GM19035 (cell line): ENCODE results near the gene RPL18.

Source experiments
- ATAC-seq: cut with Tn5 transposase; IDR thresholded peaks from one replicate; pipeline ENCODE4 v1.9.1; 2021; ENCODE audit not compliant: unreplicated experiment

RPL18 gene

GRCh38 chr19:48614436-48615230 lies 4.3 kb downstream of the RPL18 start, which contains the start of gene FAM83E:
TSS of gene FAM83E (minus strand) at chr19:48615076. CDS start at chr19:48613372, 1,704 bp downstream.
- no peak for ATAC-seq

DNA sequence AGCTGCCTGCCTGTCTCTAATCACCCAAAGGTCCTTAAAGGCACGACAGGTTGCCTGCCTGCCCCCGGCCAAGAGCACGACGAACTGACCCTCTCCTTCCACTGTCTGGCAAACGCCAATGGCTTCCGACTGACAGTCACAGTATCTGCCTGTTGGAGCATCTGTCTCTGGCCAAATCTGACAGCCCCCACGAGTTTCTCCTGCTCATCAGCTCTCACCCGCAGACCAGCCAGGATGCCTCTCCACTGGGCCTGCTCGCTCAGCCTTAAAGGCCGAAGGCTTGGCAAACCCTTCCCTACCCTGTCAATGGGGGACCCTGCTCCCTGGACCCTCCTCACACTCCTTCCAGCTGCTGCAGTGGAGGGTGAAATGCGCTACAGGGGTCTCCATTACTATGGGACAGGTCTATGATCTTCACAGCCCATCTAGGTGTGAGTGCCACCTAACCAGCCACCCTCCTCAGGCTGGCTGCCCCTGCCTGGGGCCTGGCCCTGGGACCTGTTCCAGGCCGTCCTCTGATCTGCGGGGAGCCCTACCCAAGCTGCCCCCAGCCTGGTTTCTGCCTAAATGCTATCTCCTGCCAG lies 5.0 kb downstream of the RPL18 start:
- ATAC-seq, result no peak

GRCh38 chr19:48613024-48613851 lies 5.7 kb downstream of the RPL18 start:
- no peak for ATAC-seq

GRCh38 chr19:48611872-48612271 lies 7.1 kb downstream of the RPL18 start:
- no peak for ATAC-seq

- ATAC-seq, result no peak
Observed at GRCh38 chr19:48609571-48610108, 9.3 kb downstream of the RPL18 start.

DNA sequence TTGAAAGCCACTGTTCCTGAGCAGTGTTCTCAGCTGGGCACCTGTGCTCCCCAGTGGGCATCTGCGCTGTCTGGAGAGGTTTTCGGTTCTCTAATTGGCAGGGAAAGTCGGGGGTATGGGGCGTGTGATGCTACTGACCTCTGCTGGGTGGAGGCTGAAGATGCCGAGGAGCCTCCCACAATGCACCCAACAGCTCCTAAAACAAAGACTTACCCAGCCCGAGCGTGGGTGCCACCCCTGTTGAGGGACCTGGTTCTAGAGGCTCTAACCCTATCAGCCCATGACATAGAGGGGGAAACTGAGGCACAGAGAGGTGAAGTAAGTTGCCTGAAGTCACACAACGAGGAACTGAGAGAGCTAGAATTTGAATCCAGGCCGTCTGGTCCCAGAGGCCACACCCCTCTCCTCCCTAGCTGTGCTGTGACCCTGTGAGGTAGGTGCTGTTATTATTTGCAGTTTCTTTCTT lies 10.1 kb downstream of the RPL18 start:
- no peak for ATAC-seq

DNA sequence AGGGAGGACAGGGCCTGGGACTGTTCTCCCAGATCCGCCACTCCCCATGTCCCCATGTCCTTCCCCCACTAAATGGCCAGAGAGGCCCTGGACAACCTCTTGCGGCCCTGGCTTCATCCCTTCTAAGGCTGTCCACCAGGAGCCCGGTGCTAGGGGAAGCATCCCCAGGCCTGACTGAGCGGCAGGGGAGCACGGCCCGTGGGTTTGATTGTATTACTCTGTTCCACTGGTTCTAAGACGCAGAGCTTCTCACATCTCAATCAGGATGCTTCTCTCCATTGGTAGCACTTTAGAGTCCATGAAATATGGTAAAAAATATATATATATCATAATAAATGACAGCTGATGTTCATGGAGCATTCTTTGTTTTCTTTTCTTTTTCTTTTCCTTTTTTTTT lies 11.6 kb downstream of the RPL18 start:
- ATAC-seq, result no peak

DNA sequence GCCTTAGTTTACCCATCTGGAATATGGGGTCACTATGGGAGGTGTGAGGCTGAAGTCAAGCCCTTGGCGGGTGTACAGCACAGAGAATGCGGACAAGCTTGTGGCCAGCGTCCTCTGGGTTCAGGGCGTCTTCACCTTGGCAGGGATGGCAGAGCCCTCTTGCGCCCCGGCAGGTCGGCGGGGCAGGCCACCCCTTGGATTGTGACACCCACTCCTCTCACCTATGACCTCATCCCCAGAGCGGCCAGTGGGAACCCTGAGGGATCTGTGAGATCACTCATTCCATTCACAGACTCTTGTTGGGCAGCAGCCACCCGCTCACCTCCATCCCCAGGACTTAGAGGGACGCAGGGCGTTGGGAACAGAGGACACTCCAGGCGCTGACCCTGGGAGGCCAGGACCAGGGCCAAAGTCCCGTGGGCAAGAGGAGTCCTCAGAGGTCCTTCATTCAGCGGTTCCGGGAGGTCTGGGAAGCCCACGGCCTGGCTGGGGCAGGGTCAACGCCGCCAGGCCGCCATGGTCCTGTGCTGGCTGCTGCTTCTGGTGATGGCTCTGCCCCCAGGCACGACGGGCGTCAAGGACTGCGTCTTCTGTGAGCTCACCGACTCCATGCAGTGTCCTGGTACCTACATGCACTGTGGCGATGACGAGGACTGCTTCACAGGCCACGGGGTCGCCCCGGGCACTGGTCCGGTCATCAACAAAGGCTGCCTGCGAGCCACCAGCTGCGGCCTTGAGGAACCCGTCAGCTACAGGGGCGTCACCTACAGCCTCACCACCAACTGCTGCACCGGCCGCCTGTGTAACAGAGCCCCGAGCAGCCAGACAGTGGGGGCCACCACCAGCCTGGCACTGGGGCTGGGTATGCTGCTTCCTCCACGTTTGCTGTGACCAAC lies 12.3 kb downstream of the RPL18 start, which contains the start of gene SPACA4:
TSS of gene SPACA4 (plus strand) at position 280 of the 896 bp plus-strand sequence. CDS start at position 517, 237 bp downstream.
- no peak for ATAC-seq

DNA sequence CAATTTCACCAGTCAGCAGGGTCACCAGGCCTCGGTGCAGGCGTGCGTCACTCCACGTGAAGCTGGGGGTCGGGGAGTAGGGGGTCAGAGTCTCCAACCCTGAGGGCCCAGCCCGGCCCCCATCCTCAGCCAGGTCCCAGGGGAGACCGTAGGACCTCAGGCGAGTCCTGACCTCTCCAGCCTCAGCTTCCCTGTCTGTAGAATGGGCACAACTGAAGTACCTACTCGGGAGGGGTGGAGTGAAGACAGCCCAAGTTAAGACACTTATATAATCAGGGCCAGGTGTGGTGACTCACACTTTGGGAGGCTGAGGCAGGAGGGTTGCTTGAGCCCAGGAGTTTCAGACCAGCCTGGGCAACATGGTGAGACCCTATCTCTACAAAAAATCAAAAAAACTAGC lies 15.1 kb downstream of the RPL18 start:
- no peak for ATAC-seq

DNA sequence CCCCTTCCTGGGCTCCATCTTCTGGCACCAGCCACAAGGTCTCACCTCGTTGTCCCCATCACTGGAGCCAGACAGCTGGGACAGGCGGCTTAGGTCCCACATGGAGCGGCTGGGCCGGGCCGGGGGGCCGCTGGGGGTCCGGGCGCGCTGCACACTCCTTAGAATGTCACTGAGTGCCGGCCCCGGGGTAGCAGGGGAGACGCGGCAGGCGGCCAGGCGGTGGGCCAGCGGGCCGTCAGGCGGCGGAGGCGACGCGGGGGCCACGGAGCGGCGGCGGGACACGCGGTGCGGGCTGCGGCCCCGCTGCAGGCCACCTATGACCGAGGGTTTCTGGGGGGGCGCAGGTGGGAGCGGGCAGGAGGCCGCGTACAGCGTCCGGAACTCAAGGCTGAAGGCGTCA lies 15.5 kb downstream of the RPL18 start:
- ATAC-seq, result no peak

DNA sequence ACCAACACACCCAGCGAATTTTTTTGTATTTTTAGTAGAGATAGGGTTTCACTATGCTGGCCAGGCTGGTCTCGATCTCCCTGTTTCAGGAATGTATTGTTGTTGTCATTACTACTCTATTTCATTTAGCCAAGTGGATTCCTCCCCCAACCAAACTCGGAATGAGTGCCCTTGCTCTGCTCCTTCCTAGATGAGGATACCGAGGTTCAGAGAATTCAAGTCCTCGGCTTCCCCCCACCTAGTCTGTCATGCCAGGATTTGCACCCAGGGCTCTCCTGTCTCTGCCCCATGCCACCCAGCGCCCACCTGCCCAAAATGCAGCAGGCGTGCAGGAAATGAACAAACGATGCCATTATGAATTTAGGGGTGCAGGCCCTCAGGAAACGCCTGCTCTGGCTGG lies 16.0 kb downstream of the RPL18 start:
- no peak for ATAC-seq

GRCh38 chr19:48600679-48601417 lies 18.1 kb downstream of the RPL18 start:
- ATAC-seq, result no peak

DNA sequence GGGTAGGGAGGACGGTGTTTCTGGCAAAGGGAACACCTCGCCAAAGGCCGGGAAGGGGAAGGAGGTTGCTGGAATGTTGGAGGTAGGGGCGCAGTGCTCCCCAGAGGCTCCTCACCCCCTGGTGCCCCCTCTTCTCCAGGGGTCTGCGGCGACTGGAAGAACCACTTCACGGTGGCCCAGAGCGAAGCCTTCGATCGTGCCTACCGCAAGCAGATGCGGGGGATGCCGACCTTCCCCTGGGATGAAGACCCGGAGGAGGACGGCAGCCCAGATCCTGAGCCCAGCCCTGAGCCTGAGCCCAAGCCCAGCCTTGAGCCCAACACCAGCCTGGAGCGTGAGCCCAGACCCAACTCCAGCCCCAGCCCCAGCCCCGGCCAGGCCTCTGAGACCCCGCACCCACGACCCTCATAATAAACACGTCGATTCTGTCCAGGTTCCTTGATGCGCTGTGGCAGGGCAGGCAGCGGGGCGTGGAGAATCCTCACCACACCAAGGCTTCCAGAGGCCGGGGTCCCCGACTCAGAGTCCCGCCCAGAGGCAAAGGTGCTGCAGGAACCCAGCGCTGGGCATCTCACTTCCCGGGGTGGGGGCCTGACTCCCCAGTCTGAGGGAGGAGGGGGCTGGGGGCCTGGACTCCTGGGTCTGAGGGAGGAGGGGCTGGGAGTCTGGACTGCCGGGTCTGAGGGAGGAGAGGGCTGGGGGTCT lies 19.8 kb downstream of the RPL18 start:
- no peak for ATAC-seq

DNA sequence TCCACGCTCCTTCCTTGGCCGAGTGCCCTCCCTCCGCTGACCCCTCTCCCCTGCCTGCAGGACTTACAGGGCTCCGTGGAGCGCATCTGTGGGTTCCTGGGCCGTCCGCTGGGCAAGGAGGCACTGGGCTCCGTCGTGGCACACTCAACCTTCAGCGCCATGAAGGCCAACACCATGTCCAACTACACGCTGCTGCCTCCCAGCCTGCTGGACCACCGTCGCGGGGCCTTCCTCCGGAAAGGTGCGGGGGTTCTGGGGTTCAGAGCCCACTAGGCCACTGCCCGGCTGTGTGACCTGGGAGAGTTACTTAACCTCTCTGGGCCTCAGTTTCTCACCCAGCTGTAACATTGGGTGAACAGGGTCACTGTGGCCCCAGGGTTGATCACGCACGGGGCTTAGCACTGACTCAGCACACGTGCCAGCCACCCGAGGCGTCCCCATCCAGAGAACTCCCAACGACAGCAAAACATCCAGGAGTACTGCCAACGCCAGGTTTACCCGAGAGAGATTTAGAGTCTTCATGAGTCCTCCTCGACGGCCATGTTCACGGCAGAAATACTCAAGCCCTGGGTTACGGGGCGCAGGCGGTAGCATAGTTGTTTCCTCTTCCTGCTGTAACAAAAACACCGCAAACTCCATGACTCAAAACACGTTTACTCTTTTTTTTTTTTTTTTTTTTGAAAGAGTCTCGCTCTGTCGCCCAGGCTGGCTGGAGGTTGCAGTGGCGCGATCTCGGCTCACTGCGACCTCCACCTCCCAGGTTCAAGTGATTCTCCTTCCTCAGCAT lies 22.1 kb downstream of the RPL18 start:
- ATAC-seq, result no peak

DNA sequence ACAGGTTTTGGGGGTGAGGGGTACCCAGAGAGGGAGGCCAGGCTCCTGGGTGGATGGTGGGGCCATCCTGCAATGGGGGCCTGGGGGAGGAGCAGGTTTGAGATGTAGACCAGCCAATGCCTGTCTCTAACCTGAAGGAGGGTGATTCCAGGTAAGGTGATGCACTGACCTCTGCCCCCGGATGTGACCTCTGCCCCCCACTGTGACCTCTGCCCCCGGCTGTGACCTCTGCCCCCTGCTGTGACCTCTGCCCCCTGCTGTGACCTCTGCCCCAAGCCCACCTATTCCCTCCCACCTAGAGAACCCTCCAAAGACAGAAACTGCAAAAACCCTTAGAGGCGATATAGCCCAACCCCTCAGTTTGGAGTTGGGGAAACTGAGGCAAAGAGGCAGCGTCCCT lies 22.7 kb downstream of the RPL18 start:
- no peak for ATAC-seq

DNA sequence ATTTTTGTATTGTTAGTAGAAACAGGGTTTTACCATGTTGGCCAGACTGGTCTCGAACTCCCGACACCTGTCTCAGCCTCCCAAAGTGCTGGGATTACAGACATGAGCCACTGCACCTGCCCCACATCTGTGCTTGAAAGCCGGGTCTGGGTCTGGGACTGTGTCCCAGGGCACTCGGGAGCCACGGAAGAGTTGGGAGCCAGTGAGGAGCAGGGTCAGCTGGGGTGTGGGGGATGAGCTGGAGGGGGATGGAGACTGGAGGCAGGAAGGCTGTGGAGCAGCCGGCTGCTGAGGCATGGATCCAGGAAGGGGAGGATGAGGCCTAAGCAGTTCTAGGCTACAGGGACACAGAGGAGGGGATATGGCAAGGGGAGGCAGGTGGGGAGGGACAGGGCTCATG lies 23.1 kb downstream of the RPL18 start:
- ATAC-seq, result no peak

GRCh38 chr19:48595171-48595570 lies 23.8 kb downstream of the RPL18 start:
- no peak for ATAC-seq

GRCh38 chr19:48591021-48591420 lies 28.0 kb downstream of the RPL18 start:
- ATAC-seq, result no peak
